Stomach (tissue), 9 donors: ENCODE data around the gene ZFTA. TPM values are rescaled to one million over a fixed set of nuclear protein-coding genes. Genes with fewer than 3 reads are reported as not detected.

Source experiments
- DNase-seq, 2 donors: peaks; one replicate each; pipeline versions ENCODE4 v3.0.0 to v3.0.0-alpha.2; 2013 to 2019
- H3K27ac ChIP-seq, 5 donors: fragments of 200-600 bp in 4 of 5; sonication (generic) in 4 of 5; one replicate each; pipeline ENCODE4 v1.5.1; 2013 to 2019; ENCODE audit warnings: mild to moderate bottlenecking in 1 of 5, moderate library complexity in 1 of 5
- H3K27me3 ChIP-seq, 3 donors: fragments of 200-600 bp; sonication (generic); one replicate each; pipeline ENCODE4 v1.5.1; 2017 to 2019; ENCODE audit warnings: mixed run types in 1 of 3
- H3K36me3 ChIP-seq, 4 donors: fragments of 200-600 bp; sonication (generic); 1 replicate in 3 of 4; 2 replicates in 1 of 4; pipeline ENCODE4 v1.5.1; 2016 to 2019
- H3K4me1 ChIP-seq, 4 donors: fragments of 200-600 bp; sonication (generic); one replicate each; pipeline ENCODE4 v1.5.1; 2016 to 2019
- H3K4me3 ChIP-seq, 4 donors: fragments of 200-600 bp; sonication (generic) in 3 of 4; one replicate each; pipeline ENCODE4 v1.5.1; 2016 to 2019; ENCODE audit warnings: mild to moderate bottlenecking in 1 of 4
- H3K9me3 ChIP-seq, 4 donors: fragments of 200-600 bp; sonication (generic); one replicate each; pipeline ENCODE4 v1.5.1; 2016 to 2019
- EP300 ChIP-seq: sonication (generic); formaldehyde crosslinking; IDR thresholded peaks from one replicate; pipeline ENCODE4 v1.6.1; 2017; ENCODE audit warnings: antibody characterized with exemption
- POLR2A ChIP-seq, 4 donors: fragments of 450-650 bp; IDR thresholded peaks; one replicate each; pipeline ENCODE4 v1.6.1; 2016; ENCODE audit warnings: antibody characterized with exemption in 4 of 4, control low read depth in 2 of 4, mild to moderate bottlenecking in 1 of 4, moderate library complexity in 1 of 4
- POLR2AphosphoS5 ChIP-seq, 3 donors: sonication (generic); formaldehyde crosslinking; IDR thresholded peaks; one replicate each; pipeline ENCODE4 v1.6.1; 2016; ENCODE audit warnings: antibody characterized with exemption in 3 of 3
- WGBS, 5 donors: extraction: QIAGEN DNeasy Blood & Tissue Kit in 3 of 5; methylation state at CpG; one replicate each; pipeline versions ENCODE4 v1.1.5 to v1.1.7; 2013 to 2018; 5-methylcytosine and 5-hydroxymethylcytosine counted together
- intact Hi-C: fragments of 100-400 bp; cut with DNase I; formaldehyde crosslinking; loops from one replicate; pipeline ENCODE4 v1.15.1; 2023; ENCODE audit warnings: low total_unique reads
- polyA plus RNA-seq, 3 donors: library from polyadenylated mRNA; stranded (reverse); fragments of 200-250 nt; gene quantifications; one replicate each; pipeline ENCODE4 v1.2.3, GENCODE V29; 2013
- total RNA-seq, 5 donors: library from RNA; depleted of rRNA; stranded (reverse); fragments of >200 nt; gene quantifications; one replicate each; pipeline versions ENCODE4 v1.1.0 to v1.2.3, GENCODE V29; 2014 to 2016
- TF ChIP-seq, protein P1 (sequence below), 7 experiments: fragments of 450-650 bp in 4 of 7; fragments of 200-600 bp in 3 of 7; sonication (generic) in 3 of 7; IDR thresholded peaks; one replicate each; pipeline ENCODE4 v1.5.1; 2016 to 2019; ENCODE audit warnings: antibody characterized with exemption in 7 of 7, control low read depth in 2 of 7, mild to moderate bottlenecking in 1 of 7
- donor health status: healthy with polysubstance abuse.
- donor health status: Bipolar disorder and iron deficiency.
- donor health status: healthy.

The ZFTA gene
- total and polyA plus RNA-seq, 8 donors, result 1.8 to 16.8 (median 5.8) TPM

DNA sequence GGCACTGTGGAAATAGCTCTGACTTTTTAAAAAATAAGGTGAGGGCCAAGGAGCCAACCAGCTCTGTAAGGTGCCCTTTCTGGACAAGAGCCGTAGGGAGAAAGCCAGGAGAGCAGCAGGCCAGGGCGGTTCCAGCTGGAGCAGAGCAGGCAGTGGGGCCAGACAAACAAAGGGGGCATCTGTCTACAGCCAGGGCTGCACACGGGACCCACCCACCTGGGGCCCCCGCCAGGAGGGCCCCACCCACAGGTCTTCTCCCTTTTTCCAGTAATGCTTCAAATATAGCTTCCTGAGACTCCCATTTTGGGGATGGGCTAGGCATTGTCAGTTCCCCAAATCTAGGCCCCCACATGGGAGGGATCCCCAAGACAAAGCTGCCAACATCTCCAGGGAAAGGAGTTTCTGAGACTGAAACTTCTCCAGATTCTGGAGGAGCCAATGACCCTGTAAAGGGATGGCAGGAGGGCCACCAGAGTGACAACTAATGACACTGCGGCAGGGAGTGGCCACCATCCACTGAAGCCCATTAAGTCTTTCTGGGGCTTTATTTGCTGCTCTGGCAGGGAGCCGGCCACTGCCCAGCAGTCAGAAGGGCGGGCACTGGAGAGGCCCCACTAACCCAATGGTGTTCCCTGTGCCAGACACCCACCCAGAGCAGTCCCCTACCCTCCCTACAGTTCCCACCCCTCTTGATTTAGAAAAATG, 1.9 kb downstream of the ZFTA start:
- 32 to 45% (median 35%) methylated on average over 6 to 7 of the region's 7 CpGs for WGBS, 5 donors
- Histone ChIP-seq H3K9me3 (no peaks in the 10 kb centered on the region), H3K36me3 (no peaks in the 10 kb centered on the region), H3K27me3 (peaks cover 0 to 17% (median 6%) of the 10 kb centered on the region in 3 donors), H3K4me1 (peaks cover 50 to 75% (median 70%) of the 10 kb centered on the region in 4 donors), H3K4me3 (peak overlapping the region; percentile 83 to 92 (median 88)), H3K27ac (peak overlapping the region in 4 of 5 donors; percentile 79 to 87 (median 83))
- intact Hi-C loops, result no loop called here
- TF ChIP-seq POLR2AphosphoS5 (IDR thresholded peaks at IDR 0.05) (no peak), POLR2A (IDR thresholded peaks at IDR 0.05) (no peak), EP300 (no peak)
- TF ChIP-seq, protein P1, sequence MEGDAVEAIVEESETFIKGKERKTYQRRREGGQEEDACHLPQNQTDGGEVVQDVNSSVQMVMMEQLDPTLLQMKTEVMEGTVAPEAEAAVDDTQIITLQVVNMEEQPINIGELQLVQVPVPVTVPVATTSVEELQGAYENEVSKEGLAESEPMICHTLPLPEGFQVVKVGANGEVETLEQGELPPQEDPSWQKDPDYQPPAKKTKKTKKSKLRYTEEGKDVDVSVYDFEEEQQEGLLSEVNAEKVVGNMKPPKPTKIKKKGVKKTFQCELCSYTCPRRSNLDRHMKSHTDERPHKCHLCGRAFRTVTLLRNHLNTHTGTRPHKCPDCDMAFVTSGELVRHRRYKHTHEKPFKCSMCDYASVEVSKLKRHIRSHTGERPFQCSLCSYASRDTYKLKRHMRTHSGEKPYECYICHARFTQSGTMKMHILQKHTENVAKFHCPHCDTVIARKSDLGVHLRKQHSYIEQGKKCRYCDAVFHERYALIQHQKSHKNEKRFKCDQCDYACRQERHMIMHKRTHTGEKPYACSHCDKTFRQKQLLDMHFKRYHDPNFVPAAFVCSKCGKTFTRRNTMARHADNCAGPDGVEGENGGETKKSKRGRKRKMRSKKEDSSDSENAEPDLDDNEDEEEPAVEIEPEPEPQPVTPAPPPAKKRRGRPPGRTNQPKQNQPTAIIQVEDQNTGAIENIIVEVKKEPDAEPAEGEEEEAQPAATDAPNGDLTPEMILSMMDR (IDR thresholded peaks at IDR 0.05), result no peak
- DNase-seq, result peak in 1 of 2 donors; percentile 80

GRCh38 chr11:63765688-63766241, 2.8 kb downstream of the ZFTA start:
- Histone ChIP-seq H3K4me1 (peaks cover 51 to 83% (median 73%) of the 10 kb centered on the region in 4 donors), H3K27ac (peak overlapping the region in 2 of 5 donors; percentile 86 to 87), H3K27me3 (peaks cover 0 to 17% (median 6%) of the 10 kb centered on the region in 3 donors), H3K9me3 (no peaks in the 10 kb centered on the region), H3K36me3 (no peaks in the 10 kb centered on the region), H3K4me3 (no peak overlapping the region)
- peak in 1 of 2 donors; percentile 34 for DNase-seq
- TF ChIP-seq POLR2A (IDR thresholded peaks at IDR 0.05) (no peak), EP300 (no peak), POLR2AphosphoS5 (IDR thresholded peaks at IDR 0.05) (no peak)
- TF ChIP-seq, protein P1 (IDR thresholded peaks at IDR 0.05), result no peak
- intact Hi-C loops, result no loop called here
- 72 to 86% (median 82%) methylated on average over 12 to 18 of the region's 18 CpGs for WGBS, 5 donors

DNA sequence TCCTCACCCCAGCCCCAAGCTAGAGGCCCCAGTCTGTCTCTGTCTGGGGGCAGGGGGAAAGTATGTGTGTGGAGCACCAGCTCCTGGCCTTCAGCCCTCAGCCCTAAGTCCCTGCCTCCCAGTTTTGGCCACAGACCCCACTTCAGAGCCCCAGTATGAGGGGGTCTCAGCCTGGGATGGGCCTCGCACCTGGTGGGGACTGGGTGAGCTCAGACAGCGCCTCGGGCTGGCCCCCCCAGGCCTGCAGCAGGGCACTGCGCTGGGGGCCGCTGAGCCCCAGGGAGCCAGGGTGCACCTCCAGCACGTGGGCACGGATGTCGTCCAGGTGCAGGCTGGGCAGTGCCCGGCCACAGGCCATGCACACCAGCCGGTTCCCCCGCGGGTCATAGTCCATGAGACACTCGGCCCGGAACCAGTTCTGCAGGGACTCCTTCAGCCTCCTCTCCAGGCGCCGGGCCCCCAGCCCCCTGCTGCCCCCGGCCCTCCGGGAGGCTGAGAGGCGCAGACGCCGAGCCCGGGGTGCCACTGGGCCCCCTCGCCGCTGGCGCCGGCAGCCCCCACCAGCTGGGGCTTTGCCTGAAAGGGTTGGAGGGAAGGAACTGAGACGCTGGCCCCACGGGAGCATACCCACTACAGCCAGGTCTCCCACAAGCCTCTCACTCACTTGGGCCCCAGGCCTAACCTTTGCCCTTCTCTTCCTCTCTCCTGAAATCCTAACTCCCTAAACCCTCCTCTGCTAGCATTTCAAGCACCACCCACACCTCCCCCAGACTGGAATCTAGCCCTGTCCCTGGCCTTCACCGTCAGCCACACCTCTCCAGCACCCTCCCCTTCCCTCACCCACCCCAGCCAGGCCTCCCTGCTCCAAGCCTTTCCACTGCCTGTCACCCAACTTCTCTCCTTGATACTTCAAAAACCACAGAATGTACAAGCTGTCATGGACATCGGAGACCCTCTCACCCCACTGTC, 3.6 kb downstream of the ZFTA start:
- WGBS, 5 donors, result 45 to 69% (median 54%) methylated on average over 9 to 30 of the region's 30 CpGs
- Histone ChIP-seq H3K9me3 (no peaks in the 10 kb centered on the region), H3K27me3 (peaks cover 0 to 14% (median 6%) of the 10 kb centered on the region in 3 donors), H3K4me1 (peaks cover 51 to 80% (median 70%) of the 10 kb centered on the region in 4 donors), H3K36me3 (peaks cover 0 to 4% (median 3%) of the 10 kb centered on the region in 4 donors), H3K4me3 (peak overlapping the region in 1 of 4 donors; percentile 58), H3K27ac (peak overlapping the region in 4 of 5 donors; percentile 59 to 86 (median 68))
- TF ChIP-seq EP300 (no peak), POLR2AphosphoS5 (IDR thresholded peaks at IDR 0.05) (no peak), POLR2A (IDR thresholded peaks at IDR 0.05) (no peak)
- TF ChIP-seq, protein P1 (IDR thresholded peaks at IDR 0.05), result no peak
- intact Hi-C loops, result no loop called here
- peak in 1 of 2 donors; percentile 69 for DNase-seq

DNA sequence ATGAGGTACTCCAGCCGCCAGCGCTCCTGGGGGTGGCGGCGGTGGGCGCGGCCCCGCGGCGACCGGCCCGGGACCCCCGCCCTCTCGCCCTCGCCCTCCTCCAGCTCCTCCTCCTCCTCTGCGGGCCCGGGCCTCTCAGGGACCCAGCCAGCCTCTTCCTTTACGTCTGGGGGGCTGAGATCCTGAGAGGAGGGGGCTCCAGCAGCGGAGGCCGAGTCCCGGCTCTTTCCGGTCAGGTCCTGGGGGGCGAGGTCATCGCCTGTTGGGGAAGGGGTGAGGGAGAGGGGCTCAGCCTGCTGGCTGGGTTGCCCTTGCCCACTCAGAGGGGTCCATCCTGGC, 4.3 kb downstream of the ZFTA start:
- no peak for DNase-seq
- Histone ChIP-seq H3K9me3 (no peaks in the 10 kb centered on the region), H3K4me1 (peaks cover 45 to 73% (median 63%) of the 10 kb centered on the region in 4 donors), H3K4me3 (peak overlapping the region; percentile 50 to 60 (median 56)), H3K27ac (peak overlapping the region in 4 of 5 donors; percentile 59 to 86 (median 68)), H3K36me3 (peaks cover 0 to 10% (median 5%) of the 10 kb centered on the region in 4 donors), H3K27me3 (peaks cover 0 to 7% (median 4%) of the 10 kb centered on the region in 3 donors)
- TF ChIP-seq POLR2AphosphoS5 (IDR thresholded peaks at IDR 0.05), result no peak
- TF ChIP-seq EP300, result no peak
- no peak for TF ChIP-seq POLR2A (IDR thresholded peaks at IDR 0.05)
- TF ChIP-seq, protein P1 (IDR thresholded peaks at IDR 0.05), result no peak
- intact Hi-C loops, result no loop called here
- WGBS, 5 donors, result 74 to 100% (median 85%) methylated on average over 2 to 23 of the region's 23 CpGs; no CpG with 5 or more reads in 1 of the 5 donors
